ENCODE results near the gene PHLDB1. TPM values are rescaled to one million over a fixed set of nuclear protein-coding genes. Genes with fewer than 3 reads are reported as not detected.

The PHLDB1 gene
- polyA plus RNA-seq, 1 donor (not counting 4 experiments of a cell fraction or from before 2014, with no cell fraction given): 35.0 TPM

DNA sequence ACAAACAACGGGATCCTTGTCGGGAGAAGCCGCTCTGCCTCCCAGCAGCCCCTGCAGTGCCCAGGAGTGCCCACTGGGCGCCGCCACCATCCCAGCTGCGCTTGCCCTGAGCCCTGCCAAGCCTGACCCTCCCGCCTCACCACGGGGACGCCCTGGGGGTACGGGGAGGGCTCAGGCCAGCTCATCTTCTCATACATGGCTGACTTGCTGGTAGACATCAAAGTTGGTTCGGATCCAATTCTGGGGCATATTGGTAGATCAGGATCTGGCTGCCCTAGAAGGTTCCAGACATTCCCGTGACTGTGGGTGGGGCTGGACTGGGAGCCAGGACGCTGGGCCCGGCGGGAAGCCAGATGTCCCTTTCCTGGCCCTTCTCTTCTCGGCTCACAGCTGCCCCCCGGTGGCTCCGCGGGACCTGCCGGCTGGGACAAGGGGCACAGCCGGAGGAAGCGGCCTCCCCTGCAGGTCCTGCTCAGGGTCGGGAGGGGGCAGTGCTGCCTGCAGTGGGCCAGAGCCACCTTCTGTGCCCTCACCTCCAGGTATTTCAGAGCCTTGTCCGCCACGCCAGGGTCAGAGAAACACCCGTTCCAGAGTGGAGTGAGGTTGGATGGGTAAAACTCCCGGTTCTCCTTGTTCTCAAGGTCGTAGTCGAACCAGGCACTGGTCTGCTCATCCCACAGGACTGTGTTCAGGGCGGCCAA lies 82.6 kb downstream of the PHLDB1 start:
- dilution Hi-C loops (cut with MboI; ENCODE audit: extremely low pct_ligation_motif_present, low sequenced_read_pairs): no loop called here
- FAIRE-seq (peak; percentile 34), DNase-seq (ENCODE audit: low read depth, low spot score) (peak; percentile 82)
- Histone ChIP-seq H3K9me1 (ENCODE audit: control insufficient read depth, extremely low read depth, insufficient read depth, low read length) (no peaks in the 10 kb centered on the region), H4K20me1 (ENCODE audit: control insufficient read depth, extremely low read depth, insufficient read depth, low read length) (no peaks in the 10 kb centered on the region), H3K9ac (ENCODE audit: control insufficient read depth, extremely low read depth, insufficient read depth, low read length) (peak overlapping the region; percentile 69), H2AFZ (ENCODE audit: control insufficient read depth, low read length) (peak overlapping the region; percentile 80), H3K4me1 (ENCODE audit: control insufficient read depth, extremely low read depth, insufficient read depth, low read length) (peaks cover 34% of the 10 kb centered on the region), H3K9me3 (ENCODE audit: control insufficient read depth, low read depth, low read length) (no peaks in the 10 kb centered on the region), H3K27ac (ENCODE audit: control insufficient read depth, insufficient read depth, low read length) (peak overlapping the region; percentile 52), H3K79me2 (ENCODE audit: control insufficient read depth, insufficient read depth, low read length) (no peaks in the 10 kb centered on the region), H3K27me3 (ENCODE audit: control insufficient read depth, extremely low read depth, insufficient read depth, low read length) (no peaks in the 10 kb centered on the region), H3K4me3 (ENCODE audit: control insufficient read depth in 2 of 3, extremely low read depth in 1 of 3, insufficient read depth in 2 of 3, low read depth in 1 of 3, low read length in 3 of 3) (peak overlapping the region in 1 of 3 experiments; percentile 54), H3K36me3 (ENCODE audit: control insufficient read depth in 2 of 2, extremely low read depth in 1 of 2, insufficient read depth in 2 of 2, low read length in 2 of 2) (no peaks in the 10 kb centered on the region), H3K4me2 (ENCODE audit: control insufficient read depth, extremely low read depth, insufficient read depth, low read depth, low read length) (peak overlapping the region; percentile 69)
- TF ChIP-seq CTCF (optimal IDR thresholded peaks at IDR 0.05 in 1 of 3, IDR thresholded peaks at IDR 0.05 in 1 of 3, conservative IDR thresholded peaks at IDR 0.05 in 1 of 3; ENCODE audit: extremely low read depth in 1 of 3, insufficient read depth in 2 of 3, low read length in 3 of 3): peak; percentile 59 to 99 (median 87)
- no peak for TF ChIP-seq EZH2 (IDR thresholded peaks at IDR 0.05; ENCODE audit: low read length)

DNA sequence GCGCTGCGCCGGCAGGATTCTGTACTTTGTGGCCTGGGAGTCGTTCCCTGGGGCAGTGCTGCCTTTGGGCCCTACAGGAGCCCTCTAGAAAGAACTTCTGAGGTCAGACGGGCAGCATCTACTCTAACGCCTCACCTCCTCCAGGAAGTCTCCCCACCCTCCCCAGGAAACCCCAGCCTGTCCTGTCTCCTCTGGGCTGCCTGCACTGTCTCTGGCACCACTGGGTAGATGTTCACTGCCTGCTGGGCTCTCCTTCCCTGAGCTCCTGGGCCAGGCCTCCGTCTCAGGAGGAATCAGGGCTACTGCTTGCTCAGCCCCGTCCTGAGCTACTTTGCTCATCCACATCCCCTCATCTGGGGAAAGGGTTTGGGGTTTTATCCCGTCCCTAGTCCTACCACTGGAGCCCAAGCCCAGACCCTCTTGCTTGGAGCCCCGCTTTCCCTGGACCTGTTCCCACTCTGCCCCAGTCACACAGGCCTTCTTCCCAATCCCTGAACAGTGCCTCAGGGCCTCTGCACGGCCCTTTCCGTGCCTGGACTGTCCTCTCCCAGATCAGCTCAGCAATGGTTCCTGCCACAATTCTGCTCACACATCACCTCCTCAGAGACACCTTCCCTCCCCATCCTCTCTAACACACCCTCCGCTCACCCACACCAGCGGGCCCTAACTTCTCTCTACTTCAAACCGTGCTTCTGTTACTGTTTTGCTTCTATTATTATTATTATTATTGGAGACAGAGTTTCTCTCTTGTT lies 83.3 kb downstream of the PHLDB1 start:
- H3K4me1 ChIP-seq (ENCODE audit: control insufficient read depth, extremely low read depth, insufficient read depth, low read length): peaks cover 34% of the 10 kb centered on the region
- DNase-seq (ENCODE audit: low read depth, low spot score) (no peak), FAIRE-seq (no peak)
- H3K9ac ChIP-seq (ENCODE audit: control insufficient read depth, extremely low read depth, insufficient read depth, low read length): no peak overlapping the region
- TF ChIP-seq CTCF (optimal IDR thresholded peaks at IDR 0.05 in 1 of 3, IDR thresholded peaks at IDR 0.05 in 1 of 3, conservative IDR thresholded peaks at IDR 0.05 in 1 of 3; ENCODE audit: extremely low read depth in 1 of 3, insufficient read depth in 2 of 3, low read length in 3 of 3) (no peak), EZH2 (IDR thresholded peaks at IDR 0.05; ENCODE audit: low read length) (no peak)
- dilution Hi-C loops (cut with MboI; ENCODE audit: extremely low pct_ligation_motif_present, low sequenced_read_pairs): no loop called here
- H4K20me1 ChIP-seq (ENCODE audit: control insufficient read depth, extremely low read depth, insufficient read depth, low read length): no peaks in the 10 kb centered on the region
- no peaks in the 10 kb centered on the region for H3K79me2 ChIP-seq (ENCODE audit: control insufficient read depth, insufficient read depth, low read length)
- no peaks in the 10 kb centered on the region for H3K27me3 ChIP-seq (ENCODE audit: control insufficient read depth, extremely low read depth, insufficient read depth, low read length)
- H3K27ac ChIP-seq (ENCODE audit: control insufficient read depth, insufficient read depth, low read length): peak overlapping the region; percentile 52
- H2AFZ ChIP-seq (ENCODE audit: control insufficient read depth, low read length): peak overlapping the region; percentile 30
- H3K36me3 ChIP-seq (ENCODE audit: control insufficient read depth in 2 of 2, extremely low read depth in 1 of 2, insufficient read depth in 2 of 2, low read length in 2 of 2): no peaks in the 10 kb centered on the region
- no peak overlapping the region for H3K4me3 ChIP-seq (ENCODE audit: control insufficient read depth in 2 of 3, extremely low read depth in 1 of 3, insufficient read depth in 2 of 3, low read depth in 1 of 3, low read length in 3 of 3)
- H3K9me3 ChIP-seq (ENCODE audit: control insufficient read depth, low read depth, low read length): no peaks in the 10 kb centered on the region
- H3K9me1 ChIP-seq (ENCODE audit: control insufficient read depth, extremely low read depth, insufficient read depth, low read length): no peaks in the 10 kb centered on the region
- H3K4me2 ChIP-seq (ENCODE audit: control insufficient read depth, extremely low read depth, insufficient read depth, low read depth, low read length): peak overlapping the region; percentile 69

Measured in keratinocyte (primary cell).